Measurements from ENCODE around the gene MAP6. TPM values are rescaled to one million over a fixed set of nuclear protein-coding genes. Genes with fewer than 3 reads are reported as not detected.

MAP6 gene
- total RNA-seq, 4 donors from 2014 or later, result 7.9 to 22.1 (median 14.4) TPM

- no peaks in the 10 kb centered on the region for H3K9me3 ChIP-seq
- DNase-seq, result no peak
- intact Hi-C loops (cut with DNase I; ENCODE audit: low total_unique reads), result no loop called here
- no peaks in the 10 kb centered on the region for H3K36me3 ChIP-seq
- no peak overlapping the region for H3K4me3 ChIP-seq
- no peak overlapping the region for H3K27ac ChIP-seq
- no peaks in the 10 kb centered on the region for H3K4me1 ChIP-seq
- TF ChIP-seq CTCF (IDR thresholded peaks at IDR 0.05) (no peak), POLR2A (IDR thresholded peaks at IDR 0.05) (no peak)
- no peaks in the 10 kb centered on the region for H3K27me3 ChIP-seq
These were observed 36.4 kb downstream of the MAP6 start for GRCh38 chr11:75632450-75632849.

- Histone ChIP-seq H3K36me3 (no peaks in the 10 kb centered on the region), H3K4me3 (no peak overlapping the region), H3K27me3 (no peaks in the 10 kb centered on the region), H3K27ac (no peak overlapping the region), H3K9me3 (no peaks in the 10 kb centered on the region), H3K4me1 (no peaks in the 10 kb centered on the region)
- DNase-seq, result no peak
- intact Hi-C loops (cut with DNase I; ENCODE audit: low total_unique reads), result no loop called here
- TF ChIP-seq POLR2A (IDR thresholded peaks at IDR 0.05) (no peak), CTCF (IDR thresholded peaks at IDR 0.05) (no peak)
These were observed 37.6 kb downstream of the MAP6 start for GRCh38 chr11:75631086-75631730.

GRCh38 chr11:75627906-75628668, 40.8 kb downstream of the MAP6 start:
- no peak for TF ChIP-seq POLR2A (IDR thresholded peaks at IDR 0.05)
- no peak for TF ChIP-seq CTCF (IDR thresholded peaks at IDR 0.05)
- Histone ChIP-seq H3K9me3 (no peaks in the 10 kb centered on the region), H3K4me1 (no peaks in the 10 kb centered on the region), H3K27ac (no peak overlapping the region), H3K4me3 (no peak overlapping the region), H3K36me3 (no peaks in the 10 kb centered on the region), H3K27me3 (no peaks in the 10 kb centered on the region)
- no peak for DNase-seq
- intact Hi-C loops (cut with DNase I; ENCODE audit: low total_unique reads), result no loop called here

GRCh38 chr11:75626889-75627529, 41.8 kb downstream of the MAP6 start:
- no peak overlapping the region for H3K4me3 ChIP-seq
- no peaks in the 10 kb centered on the region for H3K9me3 ChIP-seq
- H3K4me1 ChIP-seq, result no peaks in the 10 kb centered on the region
- H3K27me3 ChIP-seq, result no peaks in the 10 kb centered on the region
- no peak overlapping the region for H3K27ac ChIP-seq
- TF ChIP-seq POLR2A (IDR thresholded peaks at IDR 0.05), result no peak
- no peak for TF ChIP-seq CTCF (IDR thresholded peaks at IDR 0.05)
- intact Hi-C loops (cut with DNase I; ENCODE audit: low total_unique reads), result no loop called here
- H3K36me3 ChIP-seq, result no peaks in the 10 kb centered on the region
- DNase-seq, result no peak
